Stomach (tissue), 4 donors: ENCODE results near the gene ZFYVE1.

Source experiments
- CTCF ChIP-seq, 7 experiments: fragments of 450-650 bp in 4 of 7; fragments of 200-600 bp in 3 of 7; sonication (generic) in 3 of 7; IDR thresholded peaks; one replicate each; pipeline ENCODE4 v1.5.1; 2016 to 2019; ENCODE audit warnings: antibody characterized with exemption in 7 of 7, control low read depth in 2 of 7, mild to moderate bottlenecking in 1 of 7
- POLR2A ChIP-seq, 4 donors: fragments of 450-650 bp; IDR thresholded peaks; one replicate each; pipeline ENCODE4 v1.6.1; 2016; ENCODE audit warnings: antibody characterized with exemption in 4 of 4, control low read depth in 2 of 4, mild to moderate bottlenecking in 1 of 4, moderate library complexity in 1 of 4

- TF ChIP-seq CTCF (IDR thresholded peaks at IDR 0.05) (no peak), POLR2A (IDR thresholded peaks at IDR 0.05) (no peak)
Measured at GRCh38 chr14:72978856-72979255, 48.0 kb downstream of the ZFYVE1 start.
